Kidney epithelial cell (primary cell): ENCODE measurements around the gene SLC7A6OS. TPM values are rescaled to one million over a fixed set of nuclear protein-coding genes. Genes with fewer than 3 reads are reported as not detected.

Experiments
- DNase-seq: peaks from one replicate; pipeline ENCODE4 v3.0.0-alpha.2; 2010; ENCODE audit warnings: low read depth
- H3K27me3 ChIP-seq: 2 replicates; pipeline ENCODE4 v1.6.0; 2011; ENCODE audit warnings: low read length; ENCODE audit not compliant: control insufficient read depth, insufficient read depth
- H3K36me3 ChIP-seq: 2 replicates; pipeline ENCODE4 v1.5.1; 2011; ENCODE audit warnings: low read length; ENCODE audit not compliant: control insufficient read depth, insufficient read depth
- H3K4me3 ChIP-seq: 2 replicates; pipeline ENCODE4 v1.5.1; 2011; ENCODE audit warnings: low read depth, mild to moderate bottlenecking, control low read depth, low read length
- total RNA-seq: library from RNA; depleted of rRNA; stranded (reverse); fragments of >200 nt; gene quantifications from 2 replicates; pipeline ENCODE4 v1.2.3, GENCODE V29; 2015
- TF ChIP-seq, protein P1 (sequence below): IDR thresholded peaks from 2 replicates; pipeline ENCODE4 v1.5.1; 2011; ENCODE audit warnings: mild to moderate bottlenecking, moderate library complexity, low read length, control low read depth, inconsistent platforms; ENCODE audit not compliant: insufficient read depth, poor library complexity, severe bottlenecking

The SLC7A6OS gene
- total RNA-seq, 1 donor from 2014 or later, result 10.4 TPM

DNA sequence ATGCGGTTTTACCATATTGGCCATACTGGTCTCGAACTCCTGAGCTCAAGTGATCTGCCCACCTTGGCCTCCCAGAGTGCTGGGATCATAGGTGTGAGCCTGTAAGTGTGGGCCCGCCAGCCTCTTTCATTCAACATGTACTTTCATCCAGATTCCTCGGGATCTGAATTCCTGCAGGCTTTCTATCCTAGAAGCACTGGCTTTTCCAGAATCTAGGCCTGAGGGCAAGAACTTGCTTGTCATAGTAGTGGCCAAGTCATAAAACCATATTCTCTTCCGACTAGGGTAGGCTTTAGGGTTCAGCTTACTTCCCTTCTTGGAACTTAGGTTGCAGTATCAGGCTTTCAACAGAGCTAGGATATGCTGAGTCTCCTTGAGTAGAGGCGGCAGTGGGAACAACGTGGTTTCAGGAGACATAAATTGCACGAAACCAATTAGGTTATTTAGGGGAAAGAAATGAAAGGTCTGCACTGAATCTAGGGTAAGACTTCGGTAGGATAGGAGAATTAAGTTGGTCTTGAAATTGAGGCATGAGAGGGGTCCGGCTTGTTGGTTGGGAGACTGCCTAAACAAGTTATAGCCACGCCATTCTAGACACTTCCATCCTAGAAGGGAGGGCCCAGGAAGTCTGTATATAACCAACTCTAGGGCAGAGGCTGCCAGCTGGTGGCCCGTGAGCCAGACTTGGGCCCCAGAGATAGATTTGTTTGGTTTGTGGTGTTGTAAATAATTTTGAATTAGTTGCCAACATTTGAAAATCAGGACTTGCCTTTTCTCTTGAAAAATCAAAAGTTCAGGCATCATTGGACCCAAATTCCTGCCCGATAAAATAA is 30.8 kb downstream of the SLC7A6OS start:
- Histone ChIP-seq H3K27me3 (no peaks in the 10 kb centered on the region), H3K4me3 (no peak overlapping the region), H3K36me3 (no peaks in the 10 kb centered on the region)
- TF ChIP-seq, protein P1, sequence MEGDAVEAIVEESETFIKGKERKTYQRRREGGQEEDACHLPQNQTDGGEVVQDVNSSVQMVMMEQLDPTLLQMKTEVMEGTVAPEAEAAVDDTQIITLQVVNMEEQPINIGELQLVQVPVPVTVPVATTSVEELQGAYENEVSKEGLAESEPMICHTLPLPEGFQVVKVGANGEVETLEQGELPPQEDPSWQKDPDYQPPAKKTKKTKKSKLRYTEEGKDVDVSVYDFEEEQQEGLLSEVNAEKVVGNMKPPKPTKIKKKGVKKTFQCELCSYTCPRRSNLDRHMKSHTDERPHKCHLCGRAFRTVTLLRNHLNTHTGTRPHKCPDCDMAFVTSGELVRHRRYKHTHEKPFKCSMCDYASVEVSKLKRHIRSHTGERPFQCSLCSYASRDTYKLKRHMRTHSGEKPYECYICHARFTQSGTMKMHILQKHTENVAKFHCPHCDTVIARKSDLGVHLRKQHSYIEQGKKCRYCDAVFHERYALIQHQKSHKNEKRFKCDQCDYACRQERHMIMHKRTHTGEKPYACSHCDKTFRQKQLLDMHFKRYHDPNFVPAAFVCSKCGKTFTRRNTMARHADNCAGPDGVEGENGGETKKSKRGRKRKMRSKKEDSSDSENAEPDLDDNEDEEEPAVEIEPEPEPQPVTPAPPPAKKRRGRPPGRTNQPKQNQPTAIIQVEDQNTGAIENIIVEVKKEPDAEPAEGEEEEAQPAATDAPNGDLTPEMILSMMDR, result no peak
- DNase-seq, result no peak

DNA sequence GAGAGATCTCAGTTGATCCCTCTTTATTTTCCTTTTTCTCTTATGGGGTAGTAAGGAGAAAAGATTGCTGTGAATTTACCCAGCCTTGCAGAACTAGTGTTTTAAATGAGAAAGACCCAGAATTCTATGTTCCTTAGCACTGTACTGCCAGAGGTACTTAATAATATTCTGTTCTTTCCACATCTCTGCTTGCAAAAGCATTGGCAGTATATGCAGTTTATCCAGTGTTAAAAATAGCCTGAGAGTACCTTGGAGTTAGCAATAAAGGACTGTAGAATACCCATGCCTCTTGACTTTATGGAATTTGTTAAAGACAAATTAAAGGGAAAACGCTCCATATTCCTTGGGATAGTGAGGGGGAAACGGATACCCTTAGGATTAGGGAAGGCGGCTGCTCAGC is 34.5 kb downstream of the SLC7A6OS start:
- Histone ChIP-seq H3K27me3 (no peaks in the 10 kb centered on the region), H3K36me3 (no peaks in the 10 kb centered on the region), H3K4me3 (no peak overlapping the region)
- DNase-seq, result no peak
- TF ChIP-seq, protein P1, result no peak

DNA sequence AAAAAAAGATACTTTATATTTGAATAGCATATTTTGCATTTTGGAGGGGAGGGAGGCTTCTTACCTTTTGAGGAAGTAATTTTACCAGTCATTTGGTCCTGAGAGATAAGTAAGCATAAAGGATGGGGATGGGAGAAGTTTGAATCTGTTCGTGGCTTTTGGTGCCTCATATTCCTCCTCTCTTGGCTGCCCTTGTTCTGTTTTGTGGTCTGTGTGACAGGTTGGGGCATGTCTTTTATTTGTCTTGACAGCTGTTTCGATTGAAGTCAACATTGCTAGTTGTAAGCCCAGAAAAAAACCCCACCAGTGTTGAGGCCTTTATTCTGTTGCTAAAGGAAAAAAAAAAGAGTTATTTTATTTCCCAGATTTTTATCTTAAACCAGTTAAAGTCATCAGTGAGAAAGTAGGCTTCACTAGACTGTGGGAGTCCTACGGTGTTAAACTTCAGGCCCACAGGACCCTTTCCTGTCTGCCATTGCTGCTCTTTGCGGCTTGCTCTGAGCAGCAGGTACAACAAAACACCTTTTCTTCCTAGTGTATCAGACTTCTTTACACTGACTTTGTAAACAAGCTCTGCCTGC is 35.0 kb downstream of the SLC7A6OS start:
- no peak overlapping the region for H3K4me3 ChIP-seq
- H3K27me3 ChIP-seq, result no peaks in the 10 kb centered on the region
- H3K36me3 ChIP-seq, result no peaks in the 10 kb centered on the region
- TF ChIP-seq, protein P1, result no peak
- no peak for DNase-seq

DNA sequence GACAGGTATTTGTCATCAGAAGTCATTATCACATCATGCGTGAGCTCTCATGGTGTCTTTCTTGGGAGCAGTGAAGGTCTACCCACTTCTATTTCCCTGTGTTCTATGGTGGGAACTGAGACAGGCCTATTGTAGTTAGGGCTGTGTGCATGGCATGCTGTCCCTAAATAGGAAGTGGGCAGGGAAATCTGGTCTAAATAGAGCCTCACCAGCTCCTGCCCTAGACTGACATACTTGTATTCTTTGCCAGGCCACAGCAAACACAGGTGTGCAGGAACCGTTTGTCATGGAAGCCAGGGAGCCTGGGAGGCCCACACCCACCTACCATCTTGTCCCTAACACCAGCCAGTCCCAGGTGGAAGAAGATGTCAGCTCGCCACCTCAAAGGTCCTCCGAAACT is 36.3 kb downstream of the SLC7A6OS start:
- no peak for DNase-seq
- TF ChIP-seq, protein P1, result no peak
- Histone ChIP-seq H3K27me3 (no peaks in the 10 kb centered on the region), H3K36me3 (no peaks in the 10 kb centered on the region), H3K4me3 (no peak overlapping the region)

DNA sequence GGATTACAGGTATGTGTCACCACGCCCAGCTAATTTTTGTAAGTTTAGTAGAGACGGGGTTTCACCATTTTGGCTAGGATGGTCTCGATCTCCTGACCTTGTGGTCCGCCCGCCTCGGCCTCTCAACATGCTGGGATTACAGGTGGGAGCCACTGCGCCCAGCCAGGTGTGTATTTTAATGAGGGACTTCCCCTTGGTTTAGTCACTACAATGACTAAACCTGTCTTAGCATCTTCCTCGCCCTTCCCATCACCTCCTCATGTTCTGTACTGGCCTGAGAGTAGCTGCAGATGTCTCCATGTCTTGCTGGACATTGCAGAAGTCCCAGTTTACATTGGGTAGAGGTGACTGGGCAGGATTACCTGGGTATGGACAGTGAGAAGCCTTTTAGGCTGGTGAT is 36.9 kb downstream of the SLC7A6OS start:
- Histone ChIP-seq H3K36me3 (no peaks in the 10 kb centered on the region), H3K4me3 (no peak overlapping the region), H3K27me3 (no peaks in the 10 kb centered on the region)
- TF ChIP-seq, protein P1, result no peak
- DNase-seq, result no peak
